Daoy (cell line): ENCODE measurements around the gene EML1. TPM values are rescaled to one million over a fixed set of nuclear protein-coding genes. Genes with fewer than 3 reads are reported as not detected.

Source experiments
- DNase-seq: peaks from one replicate; pipeline ENCODE4 v3.0.0-alpha.2; 2015; ENCODE audit warnings: low read depth
- total RNA-seq: library from RNA; depleted of rRNA; stranded (reverse); fragments of >200 nt; shearing (Covaris generic); gene quantifications from 2 replicates; pipeline ENCODE4 v1.2.3, GENCODE V29; 2014

Gene EML1
- total RNA-seq, 1 experiment from 2014 or later = 95.5 TPM

GRCh38 chr14:99966037-99966835 lies 173.0 kb downstream of the EML1 start:
- no peak for DNase-seq

GRCh38 chr14:99966912-99967311 lies 173.7 kb downstream of the EML1 start:
- no peak for DNase-seq

- peak; percentile 84 for DNase-seq
Observed at GRCh38 chr14:99968191-99968920, 175.1 kb downstream of the EML1 start.

GRCh38 chr14:99968941-99969340 lies 175.7 kb downstream of the EML1 start:
- DNase-seq = peak; percentile 49

- DNase-seq = no peak
Observed at GRCh38 chr14:99969673-99970322, 176.6 kb downstream of the EML1 start.

GRCh38 chr14:99971087-99971940 lies 178.1 kb downstream of the EML1 start:
- peak; percentile 93 for DNase-seq

- DNase-seq = peak; percentile 32
Observed at GRCh38 chr14:99971941-99972747, 178.9 kb downstream of the EML1 start.

GRCh38 chr14:99972748-99973466 lies 179.7 kb downstream of the EML1 start:
- DNase-seq = no peak

- no peak for DNase-seq
Observed at GRCh38 chr14:99975190-99975589, 182.0 kb downstream of the EML1 start.

GRCh38 chr14:99976021-99976420 lies 182.8 kb downstream of the EML1 start:
- no peak for DNase-seq

GRCh38 chr14:99976681-99977080 lies 183.5 kb downstream of the EML1 start:
- DNase-seq = no peak

- DNase-seq = no peak
Observed at GRCh38 chr14:99980299-99980698, 187.1 kb downstream of the EML1 start.

GRCh38 chr14:99981806-99982205 lies 188.6 kb downstream of the EML1 start:
- DNase-seq = no peak

- DNase-seq = peak; percentile 69
Observed at GRCh38 chr14:99982537-99983250, 189.5 kb downstream of the EML1 start.

GRCh38 chr14:99983251-99984015 lies 190.2 kb downstream of the EML1 start:
- no peak for DNase-seq

GRCh38 chr14:99984036-99984435 lies 190.8 kb downstream of the EML1 start:
- no peak for DNase-seq

GRCh38 chr14:99986396-99986795 lies 193.2 kb downstream of the EML1 start:
- no peak for DNase-seq

- DNase-seq = no peak
Observed at GRCh38 chr14:99989032-99989431, 195.8 kb downstream of the EML1 start.
